HG03565 (cell line): ENCODE data around the gene ERVFRD-1.
"Not testable (repeated sequence)": the region's sequence is repeated elsewhere in the genome, so short reads cannot be mapped to it uniquely, and the experiment has no call there.

ENCODE experiments used
- ATAC-seq: cut with Tn5 transposase; IDR thresholded peaks from one replicate; pipeline ENCODE4 v1.9.1; 2021; ENCODE audit warnings: mild to moderate bottlenecking, moderate library complexity; ENCODE audit not compliant: unreplicated experiment

Gene ERVFRD-1

DNA sequence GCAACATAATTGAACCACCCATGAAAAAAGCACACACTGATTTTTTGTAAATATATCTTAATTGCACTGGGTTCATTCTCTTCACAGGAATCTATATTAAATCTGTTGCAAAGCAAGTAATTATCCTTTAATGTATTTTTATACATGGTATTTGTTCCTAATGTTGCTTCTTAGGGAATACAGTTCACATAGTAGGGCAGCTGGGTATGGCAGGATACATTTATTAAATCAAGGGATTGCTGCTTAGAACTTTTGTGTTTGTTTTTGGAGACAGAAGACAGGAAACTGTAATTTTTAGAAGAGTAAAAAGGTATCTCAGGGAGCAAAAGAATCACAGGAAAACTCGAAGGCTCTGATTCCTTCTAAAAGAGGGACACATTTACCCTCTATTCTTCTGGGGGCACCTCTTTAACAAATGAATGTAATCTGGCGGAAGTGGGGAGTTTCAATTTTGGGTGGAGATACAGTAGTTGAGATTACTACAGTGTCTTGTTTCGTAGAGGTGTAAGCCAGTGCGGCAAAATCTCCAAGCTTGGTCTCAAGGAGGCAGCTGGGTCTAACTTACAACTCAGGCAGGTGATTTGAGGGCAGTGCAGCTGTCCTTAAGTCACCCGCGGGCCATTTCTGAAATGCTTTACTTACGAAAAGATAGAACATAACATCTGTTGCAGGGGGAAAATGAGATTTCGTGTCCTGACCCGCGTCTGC is 18.7 kb downstream of the ERVFRD-1 start:
- peak; percentile 16 for ATAC-seq

DNA sequence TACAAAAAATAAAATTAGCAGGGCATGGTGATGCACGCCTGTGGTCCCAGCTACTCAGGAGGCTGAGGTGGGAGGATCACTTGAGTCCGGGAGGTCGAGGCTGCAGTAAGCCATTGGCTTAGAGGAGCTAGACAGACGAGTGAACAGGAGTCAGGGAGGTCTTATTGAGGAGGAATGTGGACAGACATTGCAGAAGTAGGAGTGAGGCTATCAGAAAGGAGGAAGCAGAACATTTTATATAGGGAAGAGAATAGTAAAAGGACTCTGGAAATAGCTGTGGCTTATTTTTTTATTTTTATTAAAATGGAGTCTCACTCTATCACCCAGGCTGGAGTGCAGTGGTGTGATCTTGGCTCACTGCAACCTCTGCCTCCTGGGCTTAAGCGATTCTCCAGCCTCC is 20.4 kb downstream of the ERVFRD-1 start:
- not testable (repeated sequence) for ATAC-seq

DNA sequence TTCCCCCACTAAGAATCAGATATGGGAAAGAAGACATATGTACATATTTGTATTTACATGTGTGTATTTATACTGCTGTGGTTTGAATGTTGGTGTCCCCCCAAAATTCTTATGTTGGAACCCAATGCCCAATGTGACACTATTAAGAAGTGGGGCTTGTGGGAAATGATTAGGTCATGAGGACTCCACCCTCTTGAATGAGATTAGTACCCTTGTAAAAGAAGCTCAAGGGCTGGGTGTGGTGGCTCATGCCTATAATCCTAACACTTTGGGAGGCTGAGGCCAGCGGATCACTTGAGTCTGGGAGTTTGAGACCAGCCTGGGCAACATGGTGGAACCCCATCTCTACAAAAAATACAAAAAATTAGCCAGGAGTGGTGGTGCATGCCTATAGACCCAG is 21.8 kb downstream of the ERVFRD-1 start:
- no peak for ATAC-seq

DNA sequence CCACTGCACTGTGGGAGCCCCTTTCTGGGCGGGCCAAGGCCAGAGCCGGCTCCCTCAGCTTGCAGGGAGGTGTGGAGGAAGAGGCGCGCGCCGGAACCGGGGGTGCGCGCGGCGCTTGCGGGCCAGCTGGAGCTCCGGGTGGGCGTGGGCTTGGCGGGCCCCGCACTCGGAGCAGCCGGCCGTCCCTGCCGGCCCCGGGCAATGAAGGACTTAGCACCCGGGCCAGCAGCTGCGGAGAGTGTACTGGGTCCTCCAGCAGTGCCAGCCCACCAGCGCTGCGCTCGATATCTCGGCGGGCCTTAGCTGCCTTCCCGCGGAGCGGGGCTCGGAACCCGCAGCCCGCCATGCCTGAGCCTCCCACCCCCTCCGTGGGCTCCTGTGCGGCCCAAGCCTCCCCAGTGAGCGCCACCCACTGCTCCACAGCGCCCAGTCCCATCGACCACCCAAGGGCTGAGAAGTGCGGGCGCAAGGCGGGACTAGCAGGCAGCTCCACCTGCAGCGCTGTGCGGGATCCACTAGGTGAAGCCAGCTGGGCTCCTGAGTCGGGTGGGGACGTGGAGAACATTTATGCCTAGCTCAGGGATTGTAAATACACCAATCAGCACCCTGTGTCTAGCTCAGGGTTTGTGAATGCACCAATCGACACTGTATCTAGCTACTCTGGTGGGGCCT is 24.2 kb downstream of the ERVFRD-1 start:
- not testable (repeated sequence) for ATAC-seq

DNA sequence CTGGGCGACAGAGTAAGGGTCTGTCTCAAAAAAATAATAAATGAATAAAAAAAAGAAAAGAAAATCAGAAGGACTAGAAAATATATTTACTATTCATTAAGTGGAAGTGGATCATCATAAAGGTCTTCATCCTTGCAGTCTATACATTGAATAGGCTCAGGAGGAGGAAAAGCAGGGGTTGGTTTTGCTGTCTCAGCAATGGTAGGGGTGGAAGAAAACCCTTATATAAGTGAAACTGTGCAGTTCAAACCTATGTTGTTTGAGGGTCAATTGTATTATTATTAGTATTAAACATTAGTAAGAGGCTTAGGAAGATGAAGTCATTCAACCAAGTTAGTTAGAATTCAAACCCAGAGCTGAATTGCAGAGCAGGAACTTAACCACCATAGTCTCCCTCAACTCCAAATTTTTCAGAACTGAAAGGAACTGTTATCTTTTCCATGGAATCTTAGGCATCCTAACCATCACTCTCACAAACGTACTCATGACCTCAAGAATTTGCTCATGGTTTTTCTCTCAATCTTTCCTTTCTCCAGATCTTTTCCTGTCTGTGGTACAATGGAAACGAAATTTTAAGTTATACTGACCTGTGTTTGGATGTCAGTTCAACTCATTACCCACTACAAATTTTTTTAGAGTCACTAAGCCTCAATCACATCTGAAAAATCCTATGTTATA is 25.6 kb downstream of the ERVFRD-1 start:
- ATAC-seq: no peak

DNA sequence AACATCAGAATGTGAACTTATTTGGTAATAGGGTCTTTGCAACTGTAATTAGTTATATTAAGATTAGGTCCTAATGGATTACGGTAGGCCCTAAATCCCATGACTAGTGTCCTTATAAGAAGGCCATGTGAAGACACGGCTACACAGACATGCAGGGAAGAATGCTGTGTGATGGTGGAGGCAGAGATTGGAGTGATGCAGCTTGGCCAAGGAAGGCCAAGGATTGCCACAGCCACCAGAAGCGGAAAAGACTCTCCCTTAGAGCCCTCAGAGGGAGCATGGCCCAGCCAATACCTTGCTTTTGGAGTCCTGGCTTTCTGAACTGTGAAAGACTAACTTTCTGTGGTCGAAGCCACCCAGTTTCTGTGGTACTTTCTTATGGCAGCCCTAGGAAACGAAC is 27.6 kb downstream of the ERVFRD-1 start:
- no peak for ATAC-seq

DNA sequence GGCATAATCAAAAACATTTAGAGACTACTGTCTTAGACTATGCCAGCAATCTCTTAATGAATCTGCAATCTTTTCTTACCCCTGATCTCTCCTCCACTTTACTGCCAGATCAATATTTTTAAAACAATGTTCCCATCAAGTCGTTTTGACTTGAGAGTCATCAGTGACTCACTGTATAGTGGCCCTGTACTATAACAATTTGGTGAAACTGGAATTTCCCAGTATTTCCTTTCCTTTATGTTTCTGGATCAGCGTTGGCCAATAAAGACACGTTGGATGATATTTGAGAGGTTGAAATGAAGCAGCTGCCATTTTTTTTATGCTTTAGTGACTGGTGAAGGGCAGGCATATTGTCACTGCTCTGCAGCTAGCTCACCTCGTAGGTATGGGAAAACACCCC is 28.0 kb downstream of the ERVFRD-1 start:
- ATAC-seq: no peak

DNA sequence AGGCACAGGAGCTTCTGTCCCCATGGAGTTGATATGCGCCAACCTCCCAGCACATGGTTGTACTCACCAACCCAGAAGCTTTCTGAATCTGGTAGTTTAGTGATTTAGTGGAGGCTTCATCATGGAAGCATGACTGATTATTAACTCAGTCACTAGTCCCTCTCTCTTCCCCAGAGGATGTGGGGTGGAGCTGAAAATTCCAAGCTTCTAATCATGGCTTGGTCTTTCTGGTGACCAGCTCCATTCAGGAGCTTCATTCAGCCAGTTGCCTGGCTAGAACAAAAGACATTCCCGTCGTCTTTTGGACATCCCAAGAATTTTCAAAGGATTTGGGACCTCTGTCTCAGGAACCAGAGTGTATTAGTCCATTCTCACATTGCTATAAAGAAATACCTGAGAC is 31.2 kb downstream of the ERVFRD-1 start:
- no peak for ATAC-seq

DNA sequence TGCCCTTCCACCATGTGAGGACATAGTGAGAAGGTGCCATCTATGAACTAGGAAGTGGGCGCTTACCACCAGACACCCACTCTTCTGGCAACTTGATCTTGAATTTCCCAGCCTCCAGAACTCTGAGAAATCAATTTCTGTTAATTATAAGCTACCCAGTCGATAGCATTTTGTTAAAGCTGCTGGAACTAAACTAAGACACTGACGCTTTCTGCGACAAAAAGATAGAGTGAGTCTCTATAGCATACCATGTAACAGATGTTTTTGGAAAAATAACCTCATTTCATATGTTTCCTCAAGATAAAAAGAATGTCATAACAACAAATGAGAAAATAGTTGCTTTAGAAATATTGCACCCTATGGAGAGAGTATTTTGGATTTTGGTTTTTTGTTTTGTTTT is 33.3 kb downstream of the ERVFRD-1 start:
- ATAC-seq: no peak

DNA sequence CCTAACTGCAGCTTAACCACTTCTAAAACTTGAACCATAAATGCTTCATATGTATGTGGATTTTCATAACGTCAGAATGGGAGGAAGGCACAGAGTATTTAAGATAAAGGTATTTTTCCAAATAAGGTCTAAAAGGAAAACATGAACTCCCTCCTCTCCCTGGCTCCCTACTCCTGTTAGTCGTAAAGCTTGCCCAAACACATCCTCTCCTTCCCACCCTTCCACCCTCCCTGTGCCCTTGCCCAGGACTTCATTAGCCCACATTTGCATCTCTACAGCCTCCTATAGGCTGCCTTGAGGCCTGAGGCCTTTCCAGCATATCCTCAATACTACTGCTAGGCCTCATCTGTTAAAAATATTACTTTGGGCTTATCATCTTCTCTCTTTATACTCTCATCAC is 35.0 kb downstream of the ERVFRD-1 start:
- ATAC-seq: no peak

DNA sequence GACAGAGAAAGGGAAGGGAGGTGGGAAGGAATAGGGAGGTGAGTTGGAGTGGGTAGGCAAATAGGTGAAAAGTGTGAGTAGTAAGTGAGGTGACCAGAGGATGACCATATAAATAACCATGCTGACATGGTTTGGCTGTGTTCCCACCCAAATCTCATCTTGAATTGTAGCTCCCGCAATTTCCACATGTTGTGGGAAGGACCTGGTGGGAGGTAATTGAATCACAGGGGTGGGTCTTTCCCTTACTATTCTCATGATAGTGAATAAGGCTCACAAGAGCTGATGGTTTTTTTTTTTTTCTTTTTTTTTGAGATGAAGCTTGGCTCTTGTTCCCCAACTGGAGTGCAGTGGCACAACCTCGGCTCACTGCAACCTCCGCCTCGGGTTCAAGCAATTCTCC is 39.4 kb downstream of the ERVFRD-1 start:
- no peak for ATAC-seq

DNA sequence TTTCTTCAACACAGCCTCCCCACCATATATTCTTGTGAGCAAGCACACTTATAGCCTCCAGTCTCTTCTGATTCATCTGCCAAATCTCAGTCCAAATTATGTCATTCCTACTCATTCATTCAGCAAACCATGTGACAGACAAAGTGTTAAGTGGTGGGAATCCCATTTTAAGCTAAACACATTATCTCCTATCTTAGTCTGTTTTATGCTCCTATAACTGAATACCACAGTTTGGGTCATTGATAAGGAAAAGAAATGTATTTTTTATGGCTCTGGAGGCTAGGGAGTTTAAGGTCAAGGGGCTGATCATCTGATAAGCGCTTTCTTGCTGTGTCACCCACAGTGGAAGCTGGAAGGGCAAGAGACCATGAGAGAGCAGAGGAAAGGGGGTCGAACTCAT is 41.8 kb downstream of the ERVFRD-1 start:
- ATAC-seq: no peak

DNA sequence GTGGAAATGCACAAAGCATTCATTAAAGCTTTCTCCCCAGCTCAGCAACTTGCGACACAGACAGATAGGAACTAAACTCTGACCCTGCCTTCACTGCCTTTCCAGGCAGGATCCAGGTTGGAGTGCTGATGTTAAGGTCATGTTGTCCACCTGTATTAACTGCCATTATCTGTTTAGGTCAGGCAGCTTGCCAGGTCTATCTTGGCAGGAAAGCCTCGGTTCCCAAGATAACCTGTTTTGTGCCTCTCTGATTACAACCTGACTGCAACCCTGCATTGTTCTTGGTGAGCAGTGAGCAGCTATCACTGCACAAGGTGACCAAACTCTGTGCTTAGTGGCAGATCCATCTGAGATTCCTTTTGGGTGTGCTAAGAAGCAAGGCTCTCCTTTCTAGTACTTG is 44.2 kb downstream of the ERVFRD-1 start:
- ATAC-seq: no peak

DNA sequence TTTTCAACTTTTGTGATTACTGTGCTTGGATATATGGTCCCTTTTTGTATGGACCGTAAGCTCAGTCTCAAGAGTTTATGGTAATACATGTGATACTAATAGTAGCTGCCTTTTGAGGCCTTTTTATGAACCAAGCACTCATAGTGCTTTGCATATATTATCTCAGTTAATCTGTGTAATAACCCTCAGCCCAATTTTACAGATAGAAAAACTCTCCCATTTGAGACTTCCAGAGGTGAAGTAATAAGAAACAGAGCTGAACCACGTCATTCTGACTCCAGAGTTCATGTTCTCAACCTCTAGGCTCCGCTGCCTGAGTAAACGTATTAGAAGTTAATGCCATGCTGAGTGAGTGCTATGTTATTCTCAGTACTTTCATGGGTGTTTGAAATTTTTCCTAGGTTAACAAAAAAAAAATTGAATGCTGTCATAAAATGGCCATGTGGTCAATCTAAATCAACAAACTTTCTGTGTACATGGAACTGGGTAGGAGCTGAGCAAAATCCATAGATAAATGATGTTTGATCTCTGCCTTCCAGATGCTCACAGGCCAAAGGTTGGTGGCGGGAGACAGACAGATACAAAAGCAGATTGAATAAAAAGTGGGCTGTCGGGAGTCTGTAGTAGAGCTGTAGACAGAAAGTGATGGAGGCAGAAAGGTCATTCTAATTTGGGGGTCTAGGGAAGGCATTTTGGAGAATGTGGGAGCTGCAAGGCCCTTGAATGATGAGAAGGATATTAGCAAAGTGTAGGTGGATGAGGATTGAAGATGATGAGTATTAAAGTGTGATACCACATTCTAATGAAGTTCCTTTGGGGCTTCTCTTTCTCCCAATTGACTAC is 44.8 kb downstream of the ERVFRD-1 start:
- no peak for ATAC-seq

DNA sequence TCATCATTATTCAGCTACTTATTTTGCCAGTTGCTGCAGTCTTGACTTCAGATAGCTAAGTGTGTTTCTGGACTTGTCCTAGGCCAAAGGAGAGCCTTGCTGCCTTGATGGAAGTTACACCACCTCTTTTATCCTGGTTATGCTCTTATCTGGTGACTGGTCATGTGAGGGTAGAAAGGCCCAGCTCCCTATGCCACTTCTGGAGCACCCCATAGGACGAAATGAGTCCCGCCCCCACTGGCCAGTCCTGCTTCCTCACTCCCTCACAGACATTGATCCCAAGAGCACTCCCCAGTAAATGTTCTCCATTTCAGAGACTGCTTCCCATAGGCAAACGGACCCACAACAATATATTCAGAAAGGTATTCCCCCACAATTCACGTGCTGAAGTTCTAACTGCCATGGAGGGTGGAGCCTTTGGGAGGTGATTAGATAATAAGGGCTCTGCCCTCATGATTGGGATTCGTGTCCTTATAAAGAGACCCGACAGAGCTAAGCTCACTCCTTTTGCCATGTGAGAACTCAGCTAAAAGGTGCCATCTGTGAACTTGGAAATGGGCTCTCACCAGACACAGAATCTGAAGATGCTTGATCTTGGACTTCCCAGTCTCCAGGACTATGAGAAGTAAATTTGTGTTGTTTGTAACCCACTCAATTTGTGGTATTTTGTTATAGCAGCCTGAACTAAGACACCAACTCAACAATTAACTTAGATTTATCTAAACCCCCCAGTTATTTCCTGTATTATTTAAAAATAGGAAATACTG is 45.9 kb downstream of the ERVFRD-1 start:
- no peak for ATAC-seq

DNA sequence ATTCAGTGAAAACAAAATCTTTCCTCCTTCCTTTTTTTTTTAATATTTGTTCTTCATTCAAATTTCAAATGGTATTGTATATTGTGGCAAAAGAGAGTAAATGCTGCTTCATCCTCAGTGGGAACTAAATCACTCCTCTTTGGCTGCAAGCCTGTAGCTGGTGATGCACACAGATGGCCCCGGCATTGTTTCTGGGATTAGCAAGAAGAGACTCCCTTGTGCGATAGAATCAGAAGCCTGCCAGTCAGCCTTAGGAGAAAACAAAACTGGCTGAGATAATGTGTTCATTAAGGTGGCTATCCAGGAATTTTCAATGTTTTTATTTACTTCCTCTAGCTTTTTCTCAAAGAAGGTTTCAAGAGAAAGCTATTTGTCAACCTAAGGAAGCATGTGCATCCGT is 46.7 kb downstream of the ERVFRD-1 start:
- ATAC-seq: no peak

DNA sequence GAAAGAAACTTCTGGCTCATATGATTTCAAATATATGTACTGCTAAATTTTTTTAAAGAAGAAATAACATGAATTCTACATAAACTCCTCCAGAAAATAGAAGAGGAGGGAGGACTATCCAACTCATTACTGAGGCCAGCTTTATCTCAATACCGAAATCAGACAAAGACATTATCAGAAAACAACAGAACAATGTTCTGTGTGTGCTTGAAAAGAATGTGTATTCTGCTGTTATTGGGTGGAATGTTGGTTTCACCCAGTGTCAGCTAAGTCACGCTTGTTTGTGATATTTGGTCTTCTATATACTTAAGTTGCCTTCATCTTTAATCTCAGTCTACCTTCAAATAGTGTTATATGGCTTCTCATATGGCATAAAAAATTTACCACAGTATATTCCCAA is 48.8 kb downstream of the ERVFRD-1 start:
- no peak for ATAC-seq

DNA sequence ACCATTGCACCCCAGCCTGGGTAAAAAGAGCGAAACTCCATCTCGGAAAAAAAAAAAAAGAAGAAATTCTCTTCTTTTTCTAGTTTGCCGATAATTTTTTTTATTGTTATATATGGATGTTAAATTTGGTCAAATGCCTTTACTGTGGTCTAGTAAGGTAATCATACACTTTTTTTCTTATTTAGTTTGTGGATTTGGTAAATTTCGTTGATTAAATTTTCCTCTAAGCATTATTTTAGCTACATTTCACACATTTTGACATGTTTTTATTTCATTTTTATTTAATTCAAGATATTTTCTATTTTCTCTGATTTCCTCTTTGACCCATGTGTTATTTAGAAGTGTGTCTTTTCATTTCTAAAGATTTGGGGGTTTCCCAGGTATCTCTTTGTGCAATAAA is 49.4 kb downstream of the ERVFRD-1 start:
- no peak for ATAC-seq

DNA sequence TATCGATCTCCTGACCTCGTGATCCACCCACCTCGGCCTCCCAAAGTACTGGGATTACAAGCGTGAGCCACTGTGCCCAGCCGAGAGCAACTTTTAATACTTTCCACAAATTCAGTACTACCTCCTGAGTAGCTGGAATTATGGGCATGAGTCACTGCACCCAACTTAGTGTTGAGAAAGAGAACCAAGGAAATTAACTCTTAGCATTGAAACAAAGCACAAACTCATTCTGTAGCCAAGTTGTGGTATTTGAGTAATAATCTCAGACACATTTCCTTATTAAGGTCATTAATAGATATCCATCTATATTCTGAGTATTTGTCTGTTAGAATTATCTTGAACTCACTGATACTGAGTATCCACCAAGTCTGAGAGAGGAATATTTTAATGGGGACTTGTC is 53.1 kb downstream of the ERVFRD-1 start:
- no peak for ATAC-seq

DNA sequence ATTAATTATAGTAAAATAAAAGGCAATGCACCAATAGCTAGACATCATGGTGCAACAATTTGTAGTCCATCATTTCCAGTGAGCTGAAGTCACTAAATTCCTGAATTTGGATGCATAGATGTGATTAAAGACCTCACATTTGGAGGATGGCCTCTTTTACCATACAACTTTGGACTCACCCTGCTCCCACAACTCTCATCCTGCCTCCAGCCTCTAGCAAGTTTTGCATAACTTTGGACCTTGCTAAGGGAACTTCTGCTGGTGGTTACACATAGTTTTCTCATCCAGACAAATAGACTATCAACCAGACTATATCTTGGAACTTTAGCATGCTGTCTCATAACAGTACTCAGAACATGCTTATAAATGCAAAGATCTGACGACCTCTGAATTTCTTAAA is 54.7 kb downstream of the ERVFRD-1 start:
- no peak for ATAC-seq
